SK-N-SH treated with all-trans-retinoic acid at 6 μM for 48 hours (cell line): Measurements from ENCODE around the gene CYBA.

Experiments
- ATAC-seq: fragments of 200-7000 bp; cut with Tn5 transposase; 3 replicates; pipeline ENCODE4 v1.9.1; 2020; ENCODE audit warnings: mild to moderate bottlenecking, moderate library complexity
- ARNTL ChIP-seq: fragments of 450-650 bp; formaldehyde crosslinking; IDR thresholded peaks from 2 replicates; pipeline ENCODE4 v1.5.0; 2020; ENCODE audit warnings: low read depth, mild to moderate bottlenecking, moderate library complexity, borderline replicate concordance
- BACH2 ChIP-seq: fragments of 250-450 bp; sonication (Bioruptor Pico); IDR thresholded peaks from 2 replicates; pipeline ENCODE4 v1.9.0; 2021; ENCODE audit warnings: mild to moderate bottlenecking, borderline replicate concordance
- CSDC2 ChIP-seq: fragments of 250-450 bp; sonication (Bioruptor Pico); IDR thresholded peaks from 2 replicates; pipeline ENCODE4 v1.5.0; 2020; ENCODE audit warnings: mild to moderate bottlenecking, moderate library complexity
- CSRNP3 ChIP-seq: fragments of 250-450 bp; sonication (Bioruptor Pico); IDR thresholded peaks from 2 replicates; pipeline ENCODE4 v1.5.1; 2021; ENCODE audit warnings: mild to moderate bottlenecking, moderate library complexity
- GLIS3 ChIP-seq: fragments of 250-450 bp; sonication (Bioruptor Pico); IDR thresholded peaks from 2 replicates; pipeline ENCODE4 v1.5.0; 2020; ENCODE audit warnings: mild to moderate bottlenecking, moderate library complexity
- ISL1 ChIP-seq: fragments of 250-450 bp; sonication (Bioruptor Pico); IDR thresholded peaks from 2 replicates; pipeline ENCODE4 v2.1.2; 2022; ENCODE audit warnings: mild to moderate bottlenecking, moderate library complexity
- OSR1 ChIP-seq: fragments of 250-450 bp; sonication (Bioruptor Pico); IDR thresholded peaks from 2 replicates; pipeline ENCODE4 v1.8.0; 2022; ENCODE audit warnings: moderate library complexity, mild to moderate bottlenecking, inconsistent platforms
- PATZ1 ChIP-seq: fragments of 250-450 bp; sonication (Bioruptor Pico); IDR thresholded peaks from 2 replicates; pipeline ENCODE4 v1.8.0; 2020; ENCODE audit warnings: mild to moderate bottlenecking, moderate library complexity, borderline replicate concordance
- POU6F1 ChIP-seq: fragments of 250-450 bp; sonication (Bioruptor Pico); IDR thresholded peaks from 2 replicates; pipeline ENCODE4 v1.8.0; 2021; ENCODE audit warnings: low read depth, mild to moderate bottlenecking, moderate library complexity, borderline replicate concordance
- PPARA ChIP-seq: fragments of 250-450 bp; sonication (Bioruptor Pico); IDR thresholded peaks from 2 replicates; pipeline ENCODE4 v1.5.0; 2020; ENCODE audit warnings: mild to moderate bottlenecking, borderline replicate concordance
- RARB ChIP-seq: fragments of 250-450 bp; sonication (Bioruptor Pico); IDR thresholded peaks from 2 replicates; pipeline ENCODE4 v1.8.0; 2021; ENCODE audit warnings: mild to moderate bottlenecking, moderate library complexity
- SNAI2 ChIP-seq: fragments of 250-450 bp; sonication (Bioruptor Pico); IDR thresholded peaks from 2 replicates; pipeline ENCODE4 v1.5.0; 2020; ENCODE audit warnings: mild to moderate bottlenecking, moderate library complexity
- TCF4 ChIP-seq: fragments of 250-450 bp; sonication (Bioruptor Pico); IDR thresholded peaks from 2 replicates; pipeline ENCODE4 v1.8.0; 2021; ENCODE audit warnings: mild to moderate bottlenecking, moderate library complexity, borderline replicate concordance
- TOX ChIP-seq: fragments of 250-450 bp; sonication (Bioruptor Pico); IDR thresholded peaks from 2 replicates; pipeline ENCODE4 v1.8.0; 2021; ENCODE audit warnings: mild to moderate bottlenecking, moderate library complexity, borderline replicate concordance
- TSHZ2 ChIP-seq: fragments of 250-450 bp; sonication (Bioruptor Pico); IDR thresholded peaks from 2 replicates; pipeline ENCODE4 v1.5.0; 2020; ENCODE audit warnings: mild to moderate bottlenecking, moderate library complexity
- ZC3H10 ChIP-seq: fragments of 250-450 bp; sonication (Bioruptor Pico); IDR thresholded peaks from 2 replicates; pipeline ENCODE4 v1.5.1; 2021; ENCODE audit warnings: mild to moderate bottlenecking, moderate library complexity
- ZFP3 ChIP-seq: fragments of 250-450 bp; sonication (Bioruptor Pico); IDR thresholded peaks from 2 replicates; pipeline ENCODE4 v1.5.0; 2020; ENCODE audit warnings: mild to moderate bottlenecking, moderate library complexity
- ZFP30 ChIP-seq: fragments of 450-650 bp; formaldehyde crosslinking; IDR thresholded peaks from 2 replicates; pipeline ENCODE4 v1.5.0; 2022; ENCODE audit warnings: mild to moderate bottlenecking, moderate library complexity
- ZNF565 ChIP-seq: fragments of 450-650 bp; formaldehyde crosslinking; conservative IDR thresholded peaks from 2 replicates; pipeline ENCODE4 v1.5.0; 2020; ENCODE audit warnings: low read depth, mild to moderate bottlenecking, moderate library complexity
- ZNF70 ChIP-seq: fragments of 450-650 bp; formaldehyde crosslinking; IDR thresholded peaks from 2 replicates; pipeline ENCODE4 v1.5.0; 2020; ENCODE audit warnings: mild to moderate bottlenecking, moderate library complexity
- ZNF8 ChIP-seq: fragments of 450-650 bp; formaldehyde crosslinking; IDR thresholded peaks from 2 replicates; pipeline ENCODE4 v1.5.0; 2020; ENCODE audit warnings: mild to moderate bottlenecking, moderate library complexity

The CYBA gene

GRCh38 chr16:88638323-88639230, 12.3 kb downstream of the CYBA start, which contains the start of gene IL17C:
Gene IL17C (plus strand): TSS chr16:88638572. CDS start chr16:88638642, 70 bp downstream.
- TF ChIP-seq ZNF565 (CRISPR knock-in tag) = no peak
- TF ChIP-seq ARNTL (CRISPR knock-in tag) = no peak
- no peak for TF ChIP-seq RARB
- TF ChIP-seq ZNF8 (CRISPR knock-in tag) = no peak
- TF ChIP-seq TOX (CRISPR knock-in tag) = no peak
- no peak for TF ChIP-seq ZFP3 (CRISPR knock-in tag)
- TF ChIP-seq ZNF70 (CRISPR knock-in tag) = no peak
- TF ChIP-seq TCF4 = no peak
- TF ChIP-seq ZFP30 = no peak
- TF ChIP-seq ISL1 (CRISPR knock-in tag) = no peak
- TF ChIP-seq PPARA (CRISPR knock-in tag) = no peak
- TF ChIP-seq BACH2 = no peak
- TF ChIP-seq TSHZ2 (CRISPR knock-in tag) = no peak
- TF ChIP-seq SNAI2 = no peak
- TF ChIP-seq POU6F1 = no peak
- ATAC-seq = no peak

GRCh38 chr16:88636488-88637265, 14.2 kb downstream of the CYBA start:
- ATAC-seq = no peak
- TF ChIP-seq ZNF70 (CRISPR knock-in tag) (no peak), PPARA (CRISPR knock-in tag) (no peak), ZC3H10 (CRISPR knock-in tag) (no peak), CSRNP3 (CRISPR knock-in tag) (no peak), ISL1 (CRISPR knock-in tag) (no peak), PATZ1 (no peak), GLIS3 (CRISPR knock-in tag) (no peak), ZFP30 (no peak), CSDC2 (CRISPR knock-in tag) (no peak), OSR1 (CRISPR knock-in tag) (no peak), ZFP3 (CRISPR knock-in tag) (no peak), ZNF565 (CRISPR knock-in tag) (no peak), TOX (CRISPR knock-in tag) (no peak), ARNTL (CRISPR knock-in tag) (no peak)
